BLaER1 treated with 17β-estradiol and CSF1 and Interleukin-3, amounts not matched to agents 10 nM and 100 nM (cell line): ENCODE results near the gene TUT4.

ENCODE experiments used
- H3K27ac ChIP-seq, 11 experiments: shearing (Covaris generic); formaldehyde crosslinking; 2 replicates each; pipeline ENCODE4 v1.8.1; 2022
- H3K27me3 ChIP-seq, 11 experiments: shearing (Covaris generic); formaldehyde crosslinking; 2 replicates each; pipeline ENCODE4 v1.8.1; 2022
- H3K36me3 ChIP-seq, 11 experiments: shearing (Covaris generic); formaldehyde crosslinking; 2 replicates each; pipeline ENCODE4 v1.8.1; 2022
- H3K4me1 ChIP-seq, 10 experiments: shearing (Covaris generic); formaldehyde crosslinking; 2 replicates each; pipeline ENCODE4 v1.8.1; 2022
- H3K4me2 ChIP-seq, 11 experiments: shearing (Covaris generic); formaldehyde crosslinking; 2 replicates each; pipeline ENCODE4 v1.8.1; 2022
- H3K4me3 ChIP-seq, 10 experiments: shearing (Covaris generic); formaldehyde crosslinking; 2 replicates each; pipeline ENCODE4 v1.8.1; 2022
- H3K9ac ChIP-seq, 11 experiments: shearing (Covaris generic); formaldehyde crosslinking; 2 replicates each; pipeline ENCODE4 v1.8.1; 2022
- H3K9me3 ChIP-seq, 11 experiments: shearing (Covaris generic); formaldehyde crosslinking; replicated peaks in 1 of 11; 2 replicates each; pipeline ENCODE4 v1.8.1; 2022
- H4K20me1 ChIP-seq, 11 experiments: shearing (Covaris generic); formaldehyde crosslinking; 2 replicates each; pipeline ENCODE4 v1.8.1; 2022
- Cebpa-rat ChIP-seq, 11 experiments: shearing (Covaris generic); IDR thresholded peaks; 2 replicates each; pipeline ENCODE4 v1.8.1; 2022

The TUT4 gene

GRCh38 chr1:52385376-52385775 is 167.5 kb downstream of the TUT4 start:
- peaks cover 45 to 100% (median 100%) of the 10 kb centered on the region in 11 experiments for H3K36me3 ChIP-seq
- H3K9ac ChIP-seq = peak overlapping the region in 1 of 11 experiments; percentile 11; a peak in 1 of 22 replicates
- no peaks in the 10 kb centered on the region for H3K9me3 ChIP-seq
- peaks cover 0 to 28% (median 0%) of the 10 kb centered on the region in 11 experiments; a peak in 5 of 22 replicates for H4K20me1 ChIP-seq
- H3K4me3 ChIP-seq = no peak overlapping the region
- no peaks in the 10 kb centered on the region for H3K4me1 ChIP-seq
- H3K27me3 ChIP-seq = no peaks in the 10 kb centered on the region
- H3K27ac ChIP-seq = no peak overlapping the region
- TF ChIP-seq Cebpa-rat (IDR thresholded peaks at IDR 0.05) = no peak
- no peak overlapping the region for H3K4me2 ChIP-seq
